ELF-1 (cell line): ENCODE measurements around the gene RTN4RL2.
A peak's percentile ranks its signal among the peaks of the same experiment; 100 is the strongest.
"Not testable (repeated sequence)": the region's sequence is repeated elsewhere in the genome, so short reads cannot be mapped to it uniquely, and the experiment has no call there.

Experiments
- DNase-seq: peaks from one replicate; pipeline ENCODE4 v3.0.0-alpha.2; 2016; ENCODE audit warnings: low read depth, low spot score

RTN4RL2 gene

GRCh38 chr11:57432714-57433163 is 27.6 kb upstream of the RTN4RL2 start:
- DNase-seq, result no peak

DNA sequence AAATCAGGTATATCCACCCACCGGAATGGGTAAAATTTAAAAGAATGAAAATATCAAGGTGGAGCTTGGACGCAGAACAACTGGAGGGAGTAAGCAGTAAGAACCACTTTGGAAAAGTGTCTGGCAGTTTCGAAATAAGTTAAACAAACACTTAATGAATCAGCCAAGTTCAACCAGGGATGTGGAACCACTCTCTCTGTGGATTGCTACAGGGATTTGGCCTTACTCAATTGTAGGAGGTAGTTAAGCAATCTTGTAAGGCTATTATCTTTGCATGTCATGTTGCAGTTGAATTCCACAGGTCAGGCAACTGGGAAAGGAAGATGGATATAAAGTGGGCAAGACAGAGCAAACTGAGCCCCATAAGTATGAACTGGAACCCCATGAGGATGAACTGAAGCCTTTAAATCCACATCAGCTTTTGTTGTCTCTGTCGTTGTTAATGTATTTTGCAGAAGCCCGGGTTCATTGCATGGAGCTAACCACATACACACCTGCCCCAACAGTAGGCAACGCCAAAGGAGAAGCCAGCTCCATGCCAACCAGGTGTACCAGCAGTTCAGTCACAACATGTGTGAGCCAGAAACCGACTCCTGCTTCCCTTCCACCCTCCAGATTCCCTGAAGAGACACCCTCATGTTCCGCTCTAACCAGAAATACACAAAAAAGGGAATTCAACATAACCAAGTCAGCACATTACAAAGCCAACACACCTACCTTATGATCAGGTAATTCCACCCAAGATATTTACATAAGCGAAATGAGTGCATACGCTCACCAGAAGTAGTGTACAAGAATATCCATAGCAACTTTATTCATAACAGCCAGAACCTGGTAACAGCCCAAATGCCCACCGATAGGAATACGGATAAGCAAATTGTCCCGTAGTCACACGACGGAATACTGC is 25.4 kb upstream of the RTN4RL2 start:
- DNase-seq, result no peak

DNA sequence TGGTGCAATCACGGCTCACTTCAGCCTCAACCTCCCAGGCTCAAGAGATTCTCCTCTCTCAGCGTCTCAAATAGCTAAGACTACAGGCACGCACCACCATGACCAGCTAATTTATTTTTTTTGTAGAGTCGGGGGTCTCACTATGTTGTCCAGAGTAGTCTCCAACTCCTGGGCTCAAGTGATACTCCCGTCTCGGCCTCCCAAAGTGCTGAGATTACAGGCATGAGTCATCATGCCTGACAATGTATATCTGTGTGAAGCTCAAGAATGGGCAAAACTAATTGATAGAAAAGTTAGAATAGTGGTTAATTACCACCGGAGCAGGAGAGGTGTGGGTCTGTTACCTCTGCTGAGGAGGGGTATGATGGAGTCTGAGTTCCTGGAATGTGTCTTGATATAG is 24.3 kb upstream of the RTN4RL2 start:
- DNase-seq, result no peak

- DNase-seq, result no peak
Measured at GRCh38 chr11:57438345-57439285, 21.7 kb upstream of the RTN4RL2 start.

DNA sequence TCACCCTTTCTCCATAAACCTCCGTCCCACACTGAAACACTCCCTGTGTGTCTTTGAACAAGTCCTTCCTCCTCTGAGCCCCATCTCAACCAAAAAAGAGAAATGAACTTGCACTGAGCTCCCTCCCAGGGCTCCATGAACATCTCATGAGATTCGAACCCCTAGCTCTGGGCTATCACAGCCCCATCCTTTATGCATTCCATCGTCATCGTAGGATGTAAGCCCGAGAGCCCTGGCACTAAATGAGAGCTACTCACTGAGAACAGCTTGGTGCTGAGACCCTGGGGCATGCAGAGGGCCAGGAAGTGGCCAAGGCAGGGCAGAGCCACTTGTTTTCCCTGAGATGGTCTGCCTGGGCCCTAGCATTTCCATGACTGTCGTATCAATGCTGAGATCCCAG is 20.5 kb upstream of the RTN4RL2 start:
- no peak for DNase-seq

GRCh38 chr11:57440744-57441414 is 19.4 kb upstream of the RTN4RL2 start:
- DNase-seq, result no peak

DNA sequence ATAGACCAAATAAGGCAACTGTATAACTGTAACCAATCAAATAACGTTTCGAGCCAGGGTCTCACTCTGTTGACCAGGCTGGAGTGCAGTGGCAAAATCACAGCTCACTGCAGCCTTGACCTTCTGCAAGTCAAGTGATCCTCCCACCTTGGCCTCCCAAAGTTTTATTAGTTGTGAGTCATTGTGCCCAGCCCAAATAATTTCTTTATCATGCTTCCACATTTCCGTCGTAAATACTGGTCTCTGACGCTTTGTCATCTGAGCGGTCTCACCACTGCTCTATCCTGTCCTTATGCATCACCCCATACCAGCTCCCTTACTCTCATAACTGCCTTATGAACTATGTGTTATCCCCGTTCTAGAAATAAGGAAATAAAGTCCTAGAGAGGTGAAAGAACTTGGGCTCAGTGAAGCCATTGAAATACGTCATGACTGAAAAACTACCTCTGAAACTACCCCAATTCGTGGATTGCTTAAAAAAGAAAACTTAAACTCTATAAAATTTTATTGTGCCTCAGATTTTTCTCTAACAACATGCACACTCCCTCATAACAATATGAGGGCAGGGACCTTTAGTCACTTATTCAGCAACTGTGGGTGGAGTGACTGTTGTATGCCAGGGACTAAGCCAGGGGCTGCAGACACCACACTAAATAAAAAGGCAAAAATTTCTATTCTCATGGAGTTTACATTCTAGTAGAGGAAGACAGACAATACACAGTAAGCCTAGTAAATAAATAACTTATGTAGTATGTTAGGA is 15.8 kb upstream of the RTN4RL2 start:
- no peak for DNase-seq

- not testable (repeated sequence) for DNase-seq
Measured at GRCh38 chr11:57445122-57445394, 15.3 kb upstream of the RTN4RL2 start.

- no peak for DNase-seq
Measured at GRCh38 chr11:57446055-57446454, 14.3 kb upstream of the RTN4RL2 start.

- no peak for DNase-seq
Measured at GRCh38 chr11:57453543-57454177, 6.7 kb upstream of the RTN4RL2 start.

GRCh38 chr11:57456960-57457642 is 3.2 kb upstream of the RTN4RL2 start:
- DNase-seq, result peak; percentile 96

- DNase-seq, result no peak
Measured at GRCh38 chr11:57457643-57458023, 2.7 kb upstream of the RTN4RL2 start.

DNA sequence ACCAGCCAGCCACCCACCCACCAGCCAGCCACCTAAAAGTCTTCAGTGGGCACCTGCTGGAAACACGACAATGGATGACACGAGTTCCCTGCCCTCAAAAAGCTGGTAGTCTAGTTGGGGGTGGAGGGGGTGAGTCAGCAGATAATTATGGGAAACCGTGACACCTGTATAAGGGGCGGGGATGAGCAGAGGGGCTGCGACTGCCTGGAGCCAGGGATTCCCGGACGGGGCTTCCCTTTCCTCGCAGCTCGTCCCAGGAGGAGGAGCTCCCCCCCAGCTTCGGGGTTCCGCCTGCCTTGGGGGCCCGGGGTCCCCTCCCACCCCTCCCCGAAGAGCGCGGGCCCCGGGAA is 2.3 kb upstream of the RTN4RL2 start:
- DNase-seq, result no peak

DNA sequence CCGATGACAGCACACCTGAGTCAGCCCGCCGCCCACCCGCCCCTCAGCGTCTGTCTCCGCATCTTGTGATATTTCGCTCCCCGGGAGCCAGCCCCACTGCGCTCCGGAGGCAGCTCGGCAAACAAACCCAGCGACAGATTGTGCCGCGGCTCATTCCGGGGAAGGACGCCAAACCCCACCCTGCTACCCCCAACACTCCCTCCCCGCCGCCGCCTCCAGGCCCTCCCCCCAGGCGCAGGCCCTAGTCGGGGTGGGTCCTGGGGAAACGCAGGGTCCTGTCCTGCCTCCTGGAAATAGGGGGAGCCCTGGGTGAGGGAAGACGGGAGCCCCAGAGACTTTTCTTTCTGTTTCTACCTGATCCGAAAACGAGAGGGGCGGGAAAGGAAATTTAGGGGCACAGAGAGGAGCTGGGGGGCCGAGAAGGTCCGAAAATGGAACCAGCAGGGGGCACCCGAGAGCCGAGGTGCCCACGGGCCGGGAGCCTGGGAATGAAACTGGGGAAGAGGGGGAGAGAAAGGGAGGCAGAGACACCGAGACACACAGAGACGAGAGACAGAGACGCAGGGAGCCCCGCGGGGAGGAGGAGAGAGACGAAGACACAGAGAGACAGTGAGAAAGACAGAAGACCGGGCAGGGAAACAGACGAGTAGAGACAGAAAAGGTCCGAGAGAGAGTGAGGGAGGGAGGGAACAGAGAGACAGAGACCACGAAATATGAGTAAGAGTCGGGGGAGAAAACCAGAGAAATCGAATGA is 1.7 kb upstream of the RTN4RL2 start:
- DNase-seq, result peak; percentile 58

GRCh38 chr11:57459164-57460021 is 935 bp upstream of the RTN4RL2 start:
- no peak for DNase-seq

DNA sequence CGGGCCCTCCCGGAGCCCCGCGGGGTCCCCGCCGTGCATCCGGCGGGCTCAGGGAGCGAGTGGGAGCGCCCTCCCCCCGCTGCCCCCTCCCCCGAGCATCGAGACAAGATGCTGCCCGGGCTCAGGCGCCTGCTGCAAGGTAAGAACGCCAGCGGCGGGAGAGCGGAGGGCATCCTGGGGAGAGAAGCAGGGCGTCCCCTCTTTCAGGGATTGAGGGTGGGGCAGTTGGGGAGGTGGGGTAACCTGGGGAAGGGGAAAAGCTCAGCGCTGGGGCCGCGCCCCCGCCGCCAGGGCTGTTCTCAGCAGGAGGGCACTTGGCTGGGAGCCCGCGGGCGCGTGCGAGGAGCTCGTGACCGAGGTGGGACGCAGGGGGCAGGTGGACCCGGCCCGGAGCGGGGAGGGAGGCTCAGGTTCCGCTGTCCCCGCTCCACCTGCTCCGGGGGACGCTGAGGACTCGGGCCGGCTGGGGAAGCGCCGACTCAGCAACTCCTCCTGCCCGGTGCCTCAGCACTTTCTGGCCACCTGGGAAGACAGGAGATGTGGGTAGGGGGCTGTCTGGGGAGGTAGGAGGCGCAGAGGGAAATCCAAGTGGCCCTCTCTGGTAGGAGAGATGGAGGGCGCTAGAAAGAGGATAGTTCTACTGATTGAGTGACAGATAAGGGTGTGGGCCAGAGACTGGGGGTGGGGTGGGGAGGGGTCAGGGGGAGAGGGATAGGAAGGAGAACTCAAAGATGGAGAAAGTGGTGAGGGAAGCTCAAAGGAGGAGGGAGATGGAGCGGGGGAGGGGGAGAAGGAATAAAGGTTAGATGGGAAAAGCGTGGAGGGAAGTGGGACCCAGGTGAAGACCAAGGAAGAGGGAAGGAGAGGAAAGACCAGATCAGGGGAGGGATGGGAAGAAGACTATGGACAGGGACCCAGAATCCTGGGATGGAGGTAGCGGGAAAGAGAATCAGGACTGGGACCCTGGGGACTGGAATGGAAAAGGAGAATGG is 726 bp downstream of the RTN4RL2 start:
- DNase-seq, result peak; percentile 43

GRCh38 chr11:57461841-57462489 is 1.6 kb downstream of the RTN4RL2 start:
- no peak for DNase-seq
